Heart left ventricle (tissue), 13 donors: Measurements from ENCODE around the gene PIK3R1.

Experiments used
- CTCF ChIP-seq, 12 donors: fragments of 200-600 bp; sonication (generic) in 4 of 12; IDR thresholded peaks; one replicate each; pipeline versions ENCODE4 v1.5.0 to v1.8.0; 2018 to 2022; ENCODE audit warnings: antibody characterized with exemption in 12 of 12, mild to moderate bottlenecking in 5 of 12
- POLR2A ChIP-seq, 2 donors: fragments of 450-650 bp; IDR thresholded peaks; one replicate each; pipeline ENCODE4 v1.6.1; 2017; ENCODE audit warnings: antibody characterized with exemption in 2 of 2, mild to moderate bottlenecking in 2 of 2, moderate library complexity in 2 of 2
- donor health status: ischemic (EF 13 %, LVEDD 7.1; RV severe dilation, severe dysfunction).
- donor health status: DM: no; HTN: yes; CAD: no.
- donor health status: DM: no; HTN: no; CAD: no.
- donor health status: ischemic (EF 25% LVEDD 6.9; RV normal size, moderate dysfunction).
- donor health status: ischemic (EF 25% LVEDD 5.7; RV mildly dilated, moderate dysfunction).
- donor health status: ischemic (EF 35%, LVEDD 5.7; RV mildly dilated, moderate dysfunction).
- donor health status: nonischemic (EF 11% LVEDD 7.7; RV severe dilation, severe dysfunction).
- donor health status: DM: yes; HTN: yes; CAD: no.
- donor health status: PGD.
- donor health status: ischemic (EF 29% LVEDD 5.4; RV normal size, mild dysfunction).
- donor health status: nonischemic (EF 23%, LVEDD 6.1; RV moderate dilation, normal function).

GRCh38 chr5:68296895-68297294 lies 81.3 kb downstream of the PIK3R1 start:
- no peak for TF ChIP-seq CTCF (IDR thresholded peaks at IDR 0.05)
- no peak for TF ChIP-seq POLR2A (IDR thresholded peaks at IDR 0.05)
